Colonic mucosa (tissue), 4 donors: ENCODE measurements around the gene RGSL1. TPM values are rescaled to one million over a fixed set of nuclear protein-coding genes. Genes with fewer than 3 reads are reported as not detected.

ENCODE experiments used
- DNase-seq: peaks from one replicate; pipeline ENCODE4 v3.0.0-alpha.2; 2020
- H3K27ac ChIP-seq: fragments of 200-600 bp; one replicate; pipeline ENCODE4 v1.8.0; 2021
- H3K27me3 ChIP-seq: fragments of 200-600 bp; one replicate; pipeline ENCODE4 v1.8.0; 2021
- H3K36me3 ChIP-seq: fragments of 200-600 bp; one replicate; pipeline ENCODE4 v1.8.0; 2021
- H3K4me1 ChIP-seq: fragments of 200-600 bp; one replicate; pipeline ENCODE4 v1.8.0; 2021; ENCODE audit warnings: mild to moderate bottlenecking
- H3K4me3 ChIP-seq: fragments of 200-600 bp; one replicate; pipeline ENCODE4 v1.8.0; 2021
- H3K9ac ChIP-seq, 2 donors: one replicate each; pipeline ENCODE4 v1.7.0; 2013; ENCODE audit warnings: control low read depth in 2 of 2, low read depth in 2 of 2, low read length in 2 of 2
- H3K9me3 ChIP-seq: fragments of 200-600 bp; one replicate; pipeline ENCODE4 v1.8.0; 2021
- CTCF ChIP-seq: fragments of 200-600 bp; IDR thresholded peaks from one replicate; pipeline ENCODE4 v1.8.0; 2022; ENCODE audit warnings: antibody characterized with exemption, mild to moderate bottlenecking
- intact Hi-C: fragments of 100-400 bp; cut with DNase I; formaldehyde crosslinking; loops from one replicate; pipeline ENCODE4 v1.14.1; 2022
- total RNA-seq, 2 donors: library from RNA; stranded (reverse); fragmentation: NEBNext Ultra II Directional in 1 of 2; extraction: Animal tissue kit (Norgen Biotek cat#: 25700) in 1 of 2; gene quantifications; one replicate each; pipeline ENCODE4 v1.2.1, GENCODE V29; 2021
- donor health status: healthy.
- donor health status: DM: no; HTN: no; CAD: no.
- donor health status: DM: no; HTN: no; CAD: no.

Gene RGSL1
- total RNA-seq, 2 donors from 2014 or later, result not detected

DNA sequence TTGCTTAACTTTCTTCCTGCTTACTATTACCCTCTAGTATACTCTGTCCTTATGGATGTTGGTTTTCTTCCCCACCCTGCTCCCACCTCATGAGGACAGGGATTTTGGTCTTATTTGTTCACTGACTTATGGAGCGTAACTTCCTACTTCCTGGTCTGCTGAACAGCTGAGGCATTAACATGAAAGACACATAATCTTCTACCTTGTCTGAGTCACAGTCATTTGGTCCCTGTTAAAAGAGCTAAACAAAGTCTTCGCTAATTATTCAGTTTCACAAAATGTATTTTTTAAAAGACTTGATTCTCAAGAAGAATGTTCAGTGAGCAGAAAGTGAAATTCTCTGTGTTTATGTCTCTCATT is 120.6 kb downstream of the RGSL1 start:
- DNase-seq, result no peak
- H3K9me3 ChIP-seq, result no peaks in the 10 kb centered on the region
- intact Hi-C loops, result no loop called here
- peaks cover under 1% of the 10 kb centered on the region for H3K4me1 ChIP-seq
- H3K27ac ChIP-seq, result peak overlapping the region; percentile 21
- H3K9ac ChIP-seq, result no peak overlapping the region
- TF ChIP-seq CTCF, result no peak
- no peak overlapping the region for H3K4me3 ChIP-seq
- no peaks in the 10 kb centered on the region for H3K27me3 ChIP-seq
- H3K36me3 ChIP-seq, result no peaks in the 10 kb centered on the region

- no peak overlapping the region for H3K4me3 ChIP-seq
- H3K27ac ChIP-seq, result no peak overlapping the region
- peak; percentile 2 for DNase-seq
- peaks cover 3% of the 10 kb centered on the region for H3K4me1 ChIP-seq
- H3K9me3 ChIP-seq, result no peaks in the 10 kb centered on the region
- H3K36me3 ChIP-seq, result peaks cover 4% of the 10 kb centered on the region
- no peak overlapping the region for H3K9ac ChIP-seq
- no peak for TF ChIP-seq CTCF
- intact Hi-C loops, result no loop called here
- no peaks in the 10 kb centered on the region for H3K27me3 ChIP-seq
Measured at GRCh38 chr1:182574156-182574555, 124.2 kb downstream of the RGSL1 start.

DNA sequence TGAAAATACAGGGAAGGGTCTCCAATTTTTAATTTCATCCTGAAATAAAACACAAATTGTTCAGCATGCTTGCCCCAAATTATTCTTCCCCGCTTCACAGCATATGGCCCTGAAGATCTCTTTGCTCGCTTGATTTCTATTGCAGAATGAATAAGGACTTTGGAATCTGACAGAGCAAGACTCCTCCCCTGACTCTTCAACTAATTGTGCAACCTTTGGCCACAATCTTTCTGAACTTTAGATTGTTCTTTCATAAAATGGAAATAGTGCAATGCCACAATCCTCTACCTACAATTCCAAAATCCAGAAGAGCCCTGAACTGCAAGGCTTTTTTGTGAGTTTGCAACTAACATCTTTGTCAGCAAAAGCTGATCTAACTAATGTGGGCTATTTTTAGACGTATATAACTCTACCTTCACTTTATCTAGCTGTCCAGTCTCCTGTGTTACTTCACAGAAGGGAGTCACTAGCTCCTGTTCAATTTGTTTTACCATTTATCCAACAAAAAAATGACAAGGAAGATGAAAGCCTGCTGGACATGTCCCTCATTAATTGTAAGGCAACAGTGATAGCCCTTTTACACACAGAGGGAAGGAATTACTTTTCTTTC is 125.7 kb downstream of the RGSL1 start:
- TF ChIP-seq CTCF, result no peak
- DNase-seq, result peak; percentile 17
- peaks cover 4% of the 10 kb centered on the region for H3K36me3 ChIP-seq
- intact Hi-C loops, result no loop called here
- H3K27ac ChIP-seq, result no peak overlapping the region
- H3K9me3 ChIP-seq, result no peaks in the 10 kb centered on the region
- peaks cover 3% of the 10 kb centered on the region for H3K4me1 ChIP-seq
- no peak overlapping the region for H3K4me3 ChIP-seq
- no peaks in the 10 kb centered on the region for H3K27me3 ChIP-seq
- H3K9ac ChIP-seq, result no peak overlapping the region

DNA sequence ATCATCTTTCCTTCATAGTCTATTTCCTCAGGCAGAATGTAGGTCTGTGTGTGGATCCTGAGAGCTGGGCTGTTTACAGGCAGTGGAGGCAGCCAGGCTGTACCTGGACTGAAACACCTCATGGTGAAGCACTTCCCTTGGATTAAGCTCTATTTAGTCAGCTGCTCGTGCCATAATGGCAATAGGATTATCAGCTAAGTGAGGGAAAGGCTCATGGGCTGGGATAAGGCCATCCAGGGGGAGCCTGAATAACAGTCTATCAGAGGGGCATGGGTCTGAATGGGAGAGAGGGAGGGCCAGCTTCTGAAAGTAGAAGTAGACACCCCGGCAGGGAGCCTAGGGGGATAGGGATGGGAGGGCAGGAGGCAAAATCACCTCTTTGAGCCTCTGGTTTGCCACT is 130.8 kb downstream of the RGSL1 start:
- H3K27me3 ChIP-seq, result no peaks in the 10 kb centered on the region
- H3K36me3 ChIP-seq, result peaks cover 4% of the 10 kb centered on the region
- no peaks in the 10 kb centered on the region for H3K9me3 ChIP-seq
- H3K9ac ChIP-seq, result no peak overlapping the region
- DNase-seq, result peak; percentile 7
- no peak overlapping the region for H3K4me3 ChIP-seq
- intact Hi-C loops, result no loop called here
- TF ChIP-seq CTCF, result no peak
- H3K4me1 ChIP-seq, result peaks cover under 1% of the 10 kb centered on the region
- H3K27ac ChIP-seq, result no peak overlapping the region

DNA sequence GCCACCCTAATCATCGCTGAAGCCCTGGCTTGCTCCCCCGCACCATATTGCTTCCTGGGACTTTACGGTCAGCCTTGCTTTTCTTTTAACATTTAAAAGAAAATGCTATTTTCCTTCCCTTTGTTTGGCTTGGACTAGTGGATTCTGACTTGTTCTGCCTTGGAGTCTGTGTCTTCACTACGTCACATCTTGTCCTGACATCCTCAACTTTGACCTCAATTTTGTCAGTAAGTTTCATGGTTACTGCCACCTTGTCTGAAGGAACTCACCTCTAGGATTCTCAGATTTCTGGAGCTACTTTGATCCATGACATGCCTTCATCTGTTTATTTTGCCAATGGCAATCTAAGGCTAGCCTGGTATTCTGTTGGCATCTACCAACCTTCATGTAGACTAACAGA is 134.8 kb downstream of the RGSL1 start:
- peak; percentile 0 for DNase-seq
- H3K27ac ChIP-seq, result no peak overlapping the region
- no peak overlapping the region for H3K9ac ChIP-seq
- intact Hi-C loops, result no loop called here
- no peaks in the 10 kb centered on the region for H3K36me3 ChIP-seq
- H3K4me3 ChIP-seq, result no peak overlapping the region
- TF ChIP-seq CTCF, result no peak
- peaks cover 7% of the 10 kb centered on the region for H3K4me1 ChIP-seq
- no peaks in the 10 kb centered on the region for H3K27me3 ChIP-seq
- H3K9me3 ChIP-seq, result no peaks in the 10 kb centered on the region
